Keratinocyte (primary cell): ENCODE measurements around the gene LPGAT1.

Experiments used
- EZH2 ChIP-seq: IDR thresholded peaks from one replicate; pipeline ENCODE4 v1.6.1; 2012; ENCODE audit warnings: inconsistent platforms, mild to moderate bottlenecking, low read length, moderate library complexity
- TF ChIP-seq, protein P1 (sequence below), 3 experiments: IDR thresholded peaks in 1 of 3; conservative IDR thresholded peaks in 1 of 3; optimal IDR thresholded peaks in 1 of 3; 2 replicates in 2 of 3; 3 replicates in 1 of 3; pipeline versions ENCODE3 to v1.5.1; 2011; ENCODE audit warnings: low read length in 3 of 3, mild to moderate bottlenecking in 3 of 3, moderate library complexity in 2 of 3, control low read depth in 1 of 3, inconsistent platforms in 1 of 3; ENCODE audit not compliant: insufficient read depth in 2 of 3; ENCODE audit errors: extremely low read depth in 1 of 3

DNA sequence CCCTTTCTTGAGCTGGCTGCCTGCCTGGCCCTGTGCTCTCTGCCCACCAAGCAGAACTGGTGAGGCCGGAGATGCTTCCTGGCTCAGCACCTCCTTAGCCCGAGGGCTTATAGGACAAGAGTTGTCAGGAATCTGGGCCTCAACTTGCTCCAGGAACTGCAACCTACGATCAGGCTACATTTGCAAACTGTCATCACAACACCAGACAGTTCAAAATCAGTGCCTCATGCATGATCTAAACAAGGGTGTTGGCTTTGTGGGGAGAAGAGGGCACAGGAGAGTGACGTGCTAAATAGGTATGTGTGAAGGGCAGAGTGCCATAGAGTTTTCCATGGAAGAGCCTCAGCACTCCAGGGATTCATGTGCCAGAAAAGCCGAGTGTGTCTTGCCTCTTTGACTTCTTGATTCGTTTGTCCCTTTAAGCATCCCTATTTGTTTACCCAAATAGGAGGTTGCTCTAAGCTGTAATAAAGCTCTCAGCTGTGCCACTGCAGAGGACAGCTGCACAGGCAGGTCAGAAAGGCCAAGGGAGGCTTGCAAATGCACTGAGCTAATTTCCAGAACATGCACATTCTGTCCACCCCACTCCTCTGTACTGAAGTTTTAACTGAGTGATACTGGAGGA, 125.0 kb downstream of the LPGAT1 start:
- no peak for TF ChIP-seq EZH2
- TF ChIP-seq, protein P1, sequence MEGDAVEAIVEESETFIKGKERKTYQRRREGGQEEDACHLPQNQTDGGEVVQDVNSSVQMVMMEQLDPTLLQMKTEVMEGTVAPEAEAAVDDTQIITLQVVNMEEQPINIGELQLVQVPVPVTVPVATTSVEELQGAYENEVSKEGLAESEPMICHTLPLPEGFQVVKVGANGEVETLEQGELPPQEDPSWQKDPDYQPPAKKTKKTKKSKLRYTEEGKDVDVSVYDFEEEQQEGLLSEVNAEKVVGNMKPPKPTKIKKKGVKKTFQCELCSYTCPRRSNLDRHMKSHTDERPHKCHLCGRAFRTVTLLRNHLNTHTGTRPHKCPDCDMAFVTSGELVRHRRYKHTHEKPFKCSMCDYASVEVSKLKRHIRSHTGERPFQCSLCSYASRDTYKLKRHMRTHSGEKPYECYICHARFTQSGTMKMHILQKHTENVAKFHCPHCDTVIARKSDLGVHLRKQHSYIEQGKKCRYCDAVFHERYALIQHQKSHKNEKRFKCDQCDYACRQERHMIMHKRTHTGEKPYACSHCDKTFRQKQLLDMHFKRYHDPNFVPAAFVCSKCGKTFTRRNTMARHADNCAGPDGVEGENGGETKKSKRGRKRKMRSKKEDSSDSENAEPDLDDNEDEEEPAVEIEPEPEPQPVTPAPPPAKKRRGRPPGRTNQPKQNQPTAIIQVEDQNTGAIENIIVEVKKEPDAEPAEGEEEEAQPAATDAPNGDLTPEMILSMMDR (optimal IDR thresholded peaks at IDR 0.05 in 1 of 3, IDR thresholded peaks at IDR 0.05 in 1 of 3, conservative IDR thresholded peaks at IDR 0.05 in 1 of 3; ENCODE audit: extremely low read depth in 1 of 3, insufficient read depth in 2 of 3, low read length in 3 of 3), result no peak
